Midbrain (tissue), 1 donor: Measurements from ENCODE around the gene DDR2.
"Not testable (repeated sequence)": the region's sequence is repeated elsewhere in the genome, so short reads cannot be mapped to it uniquely, and the experiment has no call there.

Experiments used
- DNase-seq: peaks from one replicate; lab custom pipeline; 2025; lab: John Stamatoyannopoulos, UW

DDR2 gene

GRCh38 chr1:162722036-162722435 is 89.8 kb downstream of the DDR2 start:
- no peak for DNase-seq

- peak; percentile 14 for DNase-seq
These were observed 92.4 kb downstream of the DDR2 start for GRCh38 chr1:162724583-162725120.

GRCh38 chr1:162725301-162725837 is 93.1 kb downstream of the DDR2 start:
- no peak for DNase-seq

GRCh38 chr1:162726555-162726954 is 94.3 kb downstream of the DDR2 start:
- DNase-seq = no peak

GRCh38 chr1:162727493-162727892 is 95.2 kb downstream of the DDR2 start:
- DNase-seq = not testable (repeated sequence)

GRCh38 chr1:162728573-162728972 is 96.3 kb downstream of the DDR2 start:
- no peak for DNase-seq

GRCh38 chr1:162729195-162729774 is 97.0 kb downstream of the DDR2 start:
- not testable (repeated sequence) for DNase-seq

- no peak for DNase-seq
These were observed 99.8 kb downstream of the DDR2 start for GRCh38 chr1:162732094-162732493.

- peak; percentile 23 for DNase-seq
These were observed 100.5 kb downstream of the DDR2 start for GRCh38 chr1:162732566-162733335.

GRCh38 chr1:162733336-162733590 is 101.0 kb downstream of the DDR2 start:
- no peak for DNase-seq

GRCh38 chr1:162734047-162734446 is 101.8 kb downstream of the DDR2 start:
- no peak for DNase-seq

GRCh38 chr1:162736184-162736583 is 103.9 kb downstream of the DDR2 start:
- no peak for DNase-seq

GRCh38 chr1:162736633-162737067 is 104.4 kb downstream of the DDR2 start:
- no peak for DNase-seq

- DNase-seq = no peak
These were observed 108.5 kb downstream of the DDR2 start for GRCh38 chr1:162740755-162741154.

- DNase-seq = no peak
These were observed 109.3 kb downstream of the DDR2 start for GRCh38 chr1:162741574-162741973.

GRCh38 chr1:162746264-162746942 is 114.1 kb downstream of the DDR2 start:
- DNase-seq = not testable (repeated sequence)

GRCh38 chr1:162753001-162753658 is 120.9 kb downstream of the DDR2 start:
- no peak for DNase-seq

- no peak for DNase-seq
These were observed 121.8 kb downstream of the DDR2 start for GRCh38 chr1:162753998-162754585.

GRCh38 chr1:162755306-162755705 is 123.0 kb downstream of the DDR2 start:
- no peak for DNase-seq

- no peak for DNase-seq
These were observed 124.3 kb downstream of the DDR2 start for GRCh38 chr1:162756523-162756922.

- no peak for DNase-seq
These were observed 125.2 kb downstream of the DDR2 start for GRCh38 chr1:162757476-162757875.

GRCh38 chr1:162765788-162766187 is 133.5 kb downstream of the DDR2 start:
- DNase-seq = no peak
